ENCODE results near the gene KIF16B.

DNA sequence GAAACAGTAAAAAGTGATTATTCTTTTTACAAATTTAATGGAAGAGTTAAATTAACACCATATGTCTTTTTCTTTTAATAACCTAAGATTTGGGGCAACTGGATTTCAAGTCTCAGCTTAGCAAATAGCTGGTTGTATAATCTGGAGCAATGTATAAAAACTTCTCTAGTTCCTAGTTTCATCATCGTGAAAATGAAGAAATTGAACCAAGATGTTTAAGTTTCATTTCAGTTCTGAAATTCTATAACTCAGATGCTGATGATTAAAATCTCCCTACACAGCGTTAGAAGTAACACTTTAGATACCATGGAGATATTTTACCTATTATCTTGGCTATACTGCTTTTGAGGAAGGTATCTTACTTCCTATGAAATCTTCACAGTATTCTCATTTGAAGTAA, 252.0 kb downstream of the KIF16B start:
- TF ChIP-seq CTCF (conservative IDR thresholded peaks at IDR 0.05; ENCODE audit: low read depth in 2 of 2) (no peak), EZH2phosphoT487 (IDR thresholded peaks at IDR 0.05; ENCODE audit: unreplicated experiment) (no peak), NANOG (IDR thresholded peaks at IDR 0.05; ENCODE audit: borderline replicate concordance) (no peak), ZNF331 (CRISPR knock-in tag; IDR thresholded peaks at IDR 0.05; ENCODE audit: low read depth) (no peak), REST (IDR thresholded peaks at IDR 0.05; ENCODE audit: unreplicated experiment) (no peak), JUNB (IDR thresholded peaks at IDR 0.05; ENCODE audit: unreplicated experiment) (no peak), EZH2 (IDR thresholded peaks at IDR 0.05; ENCODE audit: low read depth, unreplicated experiment) (no peak)

All from GM23338 (cell line).